ENCODE results near the gene DTD1. TPM values are rescaled to one million over a fixed set of nuclear protein-coding genes. Genes with fewer than 3 reads are reported as not detected.

Gene DTD1
- total and polyA plus RNA-seq, 2 of the 13 experiments (the other 11 are each of a cell fraction or from before 2014, with no cell fraction given): 41.2 to 79.3 TPM

- no peak for TF ChIP-seq CBX2 (IDR thresholded peaks at IDR 0.05; ENCODE audit: low read depth, low read length)
- TF ChIP-seq CBX2 (CRISPR knock-in tag; IDR thresholded peaks at IDR 0.05; ENCODE audit: low read depth): peak; percentile 82; the same call in 1 of the 2 replicates
- peak; percentile 100 for TF ChIP-seq ZFY (CRISPR knock-in tag; IDR thresholded peaks at IDR 0.05)
- TF ChIP-seq, protein P1, sequence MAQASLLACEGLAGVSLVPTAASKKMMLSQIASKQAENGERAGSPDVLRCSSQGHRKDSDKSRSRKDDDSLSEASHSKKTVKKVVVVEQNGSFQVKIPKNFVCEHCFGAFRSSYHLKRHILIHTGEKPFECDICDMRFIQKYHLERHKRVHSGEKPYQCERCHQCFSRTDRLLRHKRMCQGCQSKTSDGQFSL (CRISPR knock-in tag; IDR thresholded peaks at IDR 0.05): peak; percentile 44; the same call in 1 of the 2 replicates
- TF ChIP-seq, protein P2, sequence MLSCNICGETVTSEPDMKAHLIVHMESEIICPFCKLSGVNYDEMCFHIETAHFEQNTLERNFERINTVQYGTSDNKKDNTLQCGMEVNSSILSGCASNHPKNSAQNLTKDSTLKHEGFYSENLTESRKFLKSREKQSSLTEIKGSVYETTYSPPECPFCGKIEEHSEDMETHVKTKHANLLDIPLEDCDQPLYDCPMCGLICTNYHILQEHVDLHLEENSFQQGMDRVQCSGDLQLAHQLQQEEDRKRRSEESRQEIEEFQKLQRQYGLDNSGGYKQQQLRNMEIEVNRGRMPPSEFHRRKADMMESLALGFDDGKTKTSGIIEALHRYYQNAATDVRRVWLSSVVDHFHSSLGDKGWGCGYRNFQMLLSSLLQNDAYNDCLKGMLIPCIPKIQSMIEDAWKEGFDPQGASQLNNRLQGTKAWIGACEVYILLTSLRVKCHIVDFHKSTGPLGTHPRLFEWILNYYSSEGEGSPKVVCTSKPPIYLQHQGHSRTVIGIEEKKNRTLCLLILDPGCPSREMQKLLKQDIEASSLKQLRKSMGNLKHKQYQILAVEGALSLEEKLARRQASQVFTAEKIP (CRISPR knock-in tag; IDR thresholded peaks at IDR 0.05; ENCODE audit: borderline replicate concordance): no peak
- peak; percentile 65; the same call in 1 of the 2 replicates for TF ChIP-seq ZNF292 (CRISPR knock-in tag; IDR thresholded peaks at IDR 0.05; ENCODE audit: borderline replicate concordance, low read depth)
- TF ChIP-seq ZMYM3 (CRISPR knock-in tag; IDR thresholded peaks at IDR 0.05): peak; percentile 74; the same call in 1 of the 2 replicates
- TF ChIP-seq ZNF747 (CRISPR knock-in tag; IDR thresholded peaks at IDR 0.05; ENCODE audit: borderline replicate concordance): 0 out of 2 replicates have a peak, but pooled peaks have one; percentile 70
- peak; percentile 95 for TF ChIP-seq ETV5 (CRISPR knock-in tag; IDR thresholded peaks at IDR 0.05; ENCODE audit: borderline replicate concordance)
- peak; percentile 97 for TF ChIP-seq ZNF501 (CRISPR knock-in tag; IDR thresholded peaks at IDR 0.05)
- peak; percentile 95 for TF ChIP-seq PHF21A (CRISPR knock-in tag; IDR thresholded peaks at IDR 0.05)
- TF ChIP-seq ZNF841 (CRISPR knock-in tag; IDR thresholded peaks at IDR 0.05; ENCODE audit: borderline replicate concordance): no peak; the same call in 1 of the 2 replicates
- no peak for TF ChIP-seq ZNF460 (CRISPR knock-in tag; IDR thresholded peaks at IDR 0.05; ENCODE audit: borderline replicate concordance)
- TF ChIP-seq ZNF414 (CRISPR knock-in tag; IDR thresholded peaks at IDR 0.05): peak; percentile 90
- TF ChIP-seq ONECUT2 (CRISPR knock-in tag; IDR thresholded peaks at IDR 0.05): no peak; the same call in 1 of the 2 replicates
- no peak; the same call in 1 of the 2 replicates for TF ChIP-seq CEBPG (CRISPR knock-in tag; IDR thresholded peaks at IDR 0.05)
- TF ChIP-seq ZSCAN21 (CRISPR knock-in tag; IDR thresholded peaks at IDR 0.05; ENCODE audit: borderline replicate concordance): peak; percentile 79; the same call in 1 of the 2 replicates
- TF ChIP-seq, protein P3, sequence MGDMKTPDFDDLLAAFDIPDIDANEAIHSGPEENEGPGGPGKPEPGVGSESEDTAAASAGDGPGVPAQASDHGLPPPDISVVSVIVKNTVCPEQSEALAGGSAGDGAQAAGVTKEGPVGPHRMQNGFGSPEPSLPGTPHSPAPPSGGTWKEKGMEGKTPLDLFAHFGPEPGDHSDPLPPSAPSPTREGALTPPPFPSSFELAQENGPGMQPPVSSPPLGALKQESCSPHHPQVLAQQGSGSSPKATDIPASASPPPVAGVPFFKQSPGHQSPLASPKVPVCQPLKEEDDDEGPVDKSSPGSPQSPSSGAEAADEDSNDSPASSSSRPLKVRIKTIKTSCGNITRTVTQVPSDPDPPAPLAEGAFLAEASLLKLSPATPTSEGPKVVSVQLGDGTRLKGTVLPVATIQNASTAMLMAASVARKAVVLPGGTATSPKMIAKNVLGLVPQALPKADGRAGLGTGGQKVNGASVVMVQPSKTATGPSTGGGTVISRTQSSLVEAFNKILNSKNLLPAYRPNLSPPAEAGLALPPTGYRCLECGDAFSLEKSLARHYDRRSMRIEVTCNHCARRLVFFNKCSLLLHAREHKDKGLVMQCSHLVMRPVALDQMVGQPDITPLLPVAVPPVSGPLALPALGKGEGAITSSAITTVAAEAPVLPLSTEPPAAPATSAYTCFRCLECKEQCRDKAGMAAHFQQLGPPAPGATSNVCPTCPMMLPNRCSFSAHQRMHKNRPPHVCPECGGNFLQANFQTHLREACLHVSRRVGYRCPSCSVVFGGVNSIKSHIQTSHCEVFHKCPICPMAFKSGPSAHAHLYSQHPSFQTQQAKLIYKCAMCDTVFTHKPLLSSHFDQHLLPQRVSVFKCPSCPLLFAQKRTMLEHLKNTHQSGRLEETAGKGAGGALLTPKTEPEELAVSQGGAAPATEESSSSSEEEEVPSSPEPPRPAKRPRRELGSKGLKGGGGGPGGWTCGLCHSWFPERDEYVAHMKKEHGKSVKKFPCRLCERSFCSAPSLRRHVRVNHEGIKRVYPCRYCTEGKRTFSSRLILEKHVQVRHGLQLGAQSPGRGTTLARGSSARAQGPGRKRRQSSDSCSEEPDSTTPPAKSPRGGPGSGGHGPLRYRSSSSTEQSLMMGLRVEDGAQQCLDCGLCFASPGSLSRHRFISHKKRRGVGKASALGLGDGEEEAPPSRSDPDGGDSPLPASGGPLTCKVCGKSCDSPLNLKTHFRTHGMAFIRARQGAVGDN (CRISPR knock-in tag; IDR thresholded peaks at IDR 0.05): peak; percentile 99
- peak; percentile 68; the same call in 1 of the 2 replicates for TF ChIP-seq SMYD3 (CRISPR knock-in tag; IDR thresholded peaks at IDR 0.05)
- TF ChIP-seq SRSF4 (IDR thresholded peaks at IDR 0.05; ENCODE audit: low read depth, low read length, poor library complexity, severe bottlenecking): no peak
- no peak; the same call in 1 of the 2 replicates for TF ChIP-seq STAT5B (CRISPR knock-in tag; IDR thresholded peaks at IDR 0.05)
- TF ChIP-seq SRF (IDR thresholded peaks at IDR 0.05; ENCODE audit: low read depth, low read length): peak; percentile 51; the same call in 1 of the 2 replicates
Measured at GRCh38 chr20:18566892-18567738, 20.7 kb upstream of the DTD1 start, which contains the start of gene SMIM26 (continued).
